Activated effector memory CD4-positive, alpha-beta T cell treated with Interleukin-2 at 50 U/mL for 16 hours (primary cell): ENCODE results near the gene MBD6.
"Not testable (repeated sequence)": the region's sequence is repeated elsewhere in the genome, so short reads cannot be mapped to it uniquely, and the experiment has no call there.

Experiments used
- DNase-seq: peaks from one replicate; pipeline ENCODE4 v3.0.0-alpha.2; 2020

The MBD6 gene

DNA sequence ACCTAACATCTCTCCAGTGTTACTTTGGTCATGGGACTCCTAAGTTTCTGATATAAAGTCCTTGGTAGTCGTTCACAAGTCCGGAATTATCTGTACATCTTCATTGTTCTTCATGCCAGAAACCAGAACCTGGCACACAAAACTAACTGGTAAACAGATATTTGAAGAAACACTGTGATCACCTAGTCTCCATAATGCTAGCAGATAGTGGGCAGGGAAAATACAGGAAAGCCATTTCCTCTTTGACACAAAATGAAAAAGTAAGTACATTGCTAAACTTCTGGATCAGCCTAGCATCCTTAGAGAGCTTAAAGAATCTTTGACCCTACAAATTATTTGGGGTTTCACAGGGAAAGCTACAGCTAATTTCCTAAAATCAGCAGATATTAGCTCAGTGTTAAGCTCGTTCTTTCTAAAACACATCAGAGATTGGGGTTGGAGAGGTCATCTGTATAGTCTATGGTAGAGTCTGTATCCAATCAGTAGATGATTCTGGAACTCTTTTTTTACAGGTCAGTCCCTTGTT, 7.2 kb upstream of the MBD6 start:
- no peak for DNase-seq

DNA sequence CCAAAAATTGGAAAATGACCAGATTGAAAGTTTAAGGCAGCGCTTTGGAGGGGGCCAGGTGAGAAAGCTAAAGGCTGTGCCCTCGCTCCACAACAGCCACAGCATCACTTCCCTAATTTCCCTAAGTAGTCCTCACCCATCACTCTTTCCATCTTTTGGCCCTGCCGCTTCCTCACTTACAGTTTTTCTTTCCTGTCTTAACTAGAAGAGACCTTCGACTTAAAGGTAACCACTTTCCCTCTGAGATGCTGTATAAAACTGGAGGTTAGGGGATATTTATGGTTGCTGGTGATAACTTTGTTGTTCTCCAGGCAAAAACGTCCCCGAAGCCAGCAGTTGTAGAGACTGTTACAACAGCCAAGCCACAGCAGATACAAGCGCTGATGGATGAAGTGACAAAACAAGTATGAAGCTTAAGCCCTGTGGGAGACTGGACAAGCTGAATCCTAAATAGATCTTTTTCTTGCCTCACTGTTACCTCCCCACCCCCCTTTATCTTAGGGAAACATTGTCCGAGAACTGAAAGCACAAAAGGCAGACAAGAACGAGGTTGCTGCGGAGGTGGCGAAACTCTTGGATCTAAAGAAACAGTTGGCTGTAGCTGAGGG, 6.6 kb upstream of the MBD6 start:
- DNase-seq, result no peak

DNA sequence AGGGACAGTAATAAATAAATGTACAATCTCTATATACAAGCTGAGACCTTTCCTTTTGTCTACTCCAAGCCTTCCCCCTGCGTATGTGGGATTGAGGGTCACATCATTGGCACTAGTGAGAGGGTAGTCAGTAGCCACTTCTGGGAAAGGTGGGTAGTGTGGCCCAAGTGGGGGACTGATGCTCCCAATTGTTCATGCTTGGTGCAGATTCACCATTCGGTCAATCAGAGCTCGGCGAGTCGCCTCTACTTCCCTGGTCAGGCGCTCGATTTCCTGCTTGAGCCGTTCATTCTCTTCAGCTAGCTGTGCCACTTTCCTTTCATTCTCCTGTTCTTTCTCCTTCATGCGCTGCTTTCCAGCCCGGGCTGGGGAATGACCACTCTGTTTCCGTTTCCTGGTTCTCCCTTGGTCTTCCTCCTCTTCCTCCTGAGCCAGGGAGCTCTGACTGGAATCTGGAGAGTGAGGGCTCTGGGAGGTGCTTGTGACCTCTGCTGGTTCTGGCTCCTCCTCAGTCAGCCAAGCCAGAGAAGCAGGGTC, 5.9 kb upstream of the MBD6 start:
- DNase-seq, result no peak

DNA sequence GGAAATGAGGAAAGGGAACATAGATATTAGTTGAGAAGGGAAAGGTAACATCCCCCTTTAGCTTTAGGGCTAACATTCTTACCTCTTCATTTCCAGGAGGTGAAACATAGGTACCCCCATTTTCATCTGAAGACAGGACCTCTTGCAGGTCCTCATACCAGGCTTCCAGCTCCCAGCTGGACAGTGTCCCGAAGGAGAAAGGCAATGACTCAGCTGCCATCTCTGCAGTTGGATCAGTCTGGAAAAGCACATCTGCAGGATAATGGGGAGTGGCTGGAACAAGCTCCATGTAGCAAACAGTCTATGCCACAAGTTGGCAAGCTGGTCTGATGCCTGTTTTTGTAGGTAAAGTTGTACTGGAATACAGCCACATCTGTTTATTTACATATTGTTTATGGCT, 5.4 kb upstream of the MBD6 start:
- no peak for DNase-seq

DNA sequence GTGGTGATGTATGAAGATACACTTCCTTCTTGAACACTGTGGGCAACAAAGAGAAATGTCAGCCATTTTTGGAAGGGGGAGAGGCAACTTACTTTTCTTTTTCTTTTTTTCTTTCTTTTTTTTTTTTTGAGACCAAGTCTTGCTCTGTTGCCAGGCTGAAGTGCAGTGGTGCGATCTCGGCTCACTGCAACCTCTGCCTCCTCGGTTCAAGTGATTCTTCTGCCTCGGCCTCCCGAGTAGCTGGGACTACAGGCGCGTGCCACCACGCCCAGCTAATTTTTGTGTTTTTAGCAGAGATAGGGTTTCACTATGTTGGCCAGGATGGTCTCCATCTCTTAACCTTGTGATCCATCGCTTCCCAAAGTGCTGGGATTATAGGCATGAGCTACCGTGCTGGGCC, 4.9 kb upstream of the MBD6 start:
- not testable (repeated sequence) for DNase-seq

DNA sequence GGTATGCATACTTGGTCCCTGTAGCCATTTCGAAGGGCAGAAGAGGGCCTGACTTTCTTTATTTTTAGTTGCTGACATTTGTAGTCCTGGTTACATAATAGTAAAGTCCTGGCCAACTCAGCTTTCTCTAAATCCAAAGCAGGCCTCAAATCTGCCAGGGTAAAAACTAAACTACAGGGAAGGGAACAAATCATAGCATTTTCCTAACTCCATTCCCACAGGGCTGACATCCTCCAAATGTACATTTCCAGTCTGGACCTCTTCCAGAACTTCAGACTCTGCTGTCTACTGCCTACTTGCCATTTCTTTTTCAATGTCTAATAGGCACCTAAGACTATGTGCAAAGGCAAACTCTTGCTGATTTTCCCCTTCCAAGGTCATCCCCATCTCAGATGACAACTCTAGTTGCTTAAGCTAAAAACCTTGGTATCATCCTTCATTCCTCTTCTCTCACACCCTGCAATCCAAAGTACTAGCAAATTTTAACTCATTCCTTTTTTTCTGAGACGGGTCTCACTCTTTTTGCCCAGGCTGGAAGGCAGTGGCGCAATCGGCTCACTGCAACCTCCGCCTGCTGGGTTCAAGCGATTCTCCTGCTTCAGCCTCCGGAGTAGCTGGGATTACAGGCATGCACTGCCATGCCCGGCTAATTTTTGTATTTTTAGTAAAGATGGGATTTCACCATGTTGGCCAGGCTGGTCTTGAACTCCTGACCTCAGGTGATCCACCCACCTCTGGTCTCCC, 4.3 kb upstream of the MBD6 start:
- no peak for DNase-seq

DNA sequence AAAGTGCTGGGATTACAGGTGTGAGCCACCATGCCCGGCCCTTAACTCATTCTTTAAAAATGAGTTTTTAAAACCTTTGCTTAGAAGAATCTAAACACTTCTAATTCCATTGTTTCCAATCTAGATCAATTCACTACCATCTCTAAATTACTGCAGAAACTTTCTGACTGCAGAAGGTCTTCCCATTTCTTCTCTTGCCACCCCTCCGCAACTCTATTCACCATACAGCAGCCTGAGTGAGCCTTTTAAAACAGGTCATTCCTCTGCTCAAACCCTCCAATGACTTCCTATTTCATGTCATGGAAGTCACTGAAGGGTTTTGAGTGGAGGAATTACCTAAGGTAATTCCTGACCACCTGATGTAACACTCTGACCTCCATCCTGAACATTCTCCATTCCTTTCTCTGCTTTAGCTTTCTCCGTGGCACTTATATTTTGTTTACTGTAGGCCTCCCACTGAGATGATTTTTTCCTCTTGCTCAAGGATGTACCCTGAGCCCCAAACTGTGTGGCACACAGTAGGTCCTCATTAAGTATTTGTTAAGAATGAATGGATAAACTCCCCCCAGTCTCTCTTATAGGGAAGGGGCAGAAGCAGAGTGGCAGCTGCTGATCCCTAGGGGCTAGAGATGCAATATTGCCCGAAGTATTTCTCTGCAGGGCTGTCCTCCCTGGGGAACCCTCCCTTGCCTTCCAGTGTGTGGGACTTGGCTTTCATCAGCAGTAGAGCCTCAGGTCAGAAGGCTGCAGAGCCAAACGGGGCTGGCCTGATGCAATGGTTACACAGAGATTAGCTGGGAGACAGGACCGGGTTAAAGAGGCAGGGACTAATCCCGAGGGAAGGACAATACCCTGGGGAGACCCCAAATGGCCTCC, 3.5 kb upstream of the MBD6 start:
- no peak for DNase-seq

DNA sequence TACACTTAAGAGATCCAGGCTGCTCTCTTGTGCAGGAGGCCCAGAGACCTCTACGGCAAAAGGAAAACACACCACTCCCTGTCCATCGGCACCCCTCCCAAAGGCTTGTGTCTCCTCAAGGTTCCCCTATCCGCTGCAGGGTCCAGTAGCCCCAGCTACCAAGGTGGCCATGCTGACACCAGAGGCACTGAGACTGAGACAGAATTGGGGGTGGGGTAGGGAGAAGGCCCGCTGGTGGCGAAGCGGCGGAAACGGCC, 2.9 kb upstream of the MBD6 start:
- DNase-seq, result no peak

DNA sequence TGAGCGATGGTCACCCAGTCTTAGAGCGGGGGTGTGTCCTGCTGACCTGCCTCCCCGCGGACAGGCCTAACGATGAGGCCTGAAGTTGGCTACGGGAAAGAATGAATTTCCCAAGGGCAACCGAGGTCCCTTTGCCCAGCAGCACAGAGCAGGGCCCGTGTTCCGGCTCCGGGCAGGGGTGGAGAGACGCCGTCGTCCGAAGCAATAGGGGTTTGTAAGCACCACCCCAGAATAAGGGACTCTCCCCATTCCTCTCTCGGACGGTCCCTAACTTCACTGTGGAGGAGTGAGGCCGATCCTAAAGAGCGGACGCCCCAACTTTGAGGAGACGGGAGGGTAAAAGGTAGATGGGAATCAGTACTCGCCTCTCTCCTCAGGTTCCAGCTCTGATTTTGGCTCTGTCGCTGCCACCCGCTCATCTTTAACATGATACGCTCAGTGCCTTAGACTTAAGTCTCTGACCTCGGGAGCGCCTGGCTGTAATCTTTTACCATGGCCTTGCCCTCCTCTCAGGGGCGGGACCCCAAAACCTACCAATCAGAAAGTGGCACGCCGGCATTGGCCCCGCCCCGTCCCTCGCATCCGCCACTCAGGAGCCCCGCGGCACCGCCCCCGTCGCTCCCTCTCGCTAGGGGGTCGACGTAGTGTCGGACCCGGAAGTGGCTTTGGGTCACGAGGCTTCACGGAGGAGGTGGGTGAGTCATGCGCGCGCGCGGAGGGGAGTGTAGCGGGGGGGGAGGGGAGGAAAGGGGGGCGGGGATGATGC, 2.4 kb upstream of the MBD6 start, which contains the start of gene DDIT3:
TSS of gene DDIT3 (minus strand) at position 462 of the 766 bp plus-strand sequence. CDS start 3,108 bp downstream, outside the sequence.
- peak; percentile 99 for DNase-seq

DNA sequence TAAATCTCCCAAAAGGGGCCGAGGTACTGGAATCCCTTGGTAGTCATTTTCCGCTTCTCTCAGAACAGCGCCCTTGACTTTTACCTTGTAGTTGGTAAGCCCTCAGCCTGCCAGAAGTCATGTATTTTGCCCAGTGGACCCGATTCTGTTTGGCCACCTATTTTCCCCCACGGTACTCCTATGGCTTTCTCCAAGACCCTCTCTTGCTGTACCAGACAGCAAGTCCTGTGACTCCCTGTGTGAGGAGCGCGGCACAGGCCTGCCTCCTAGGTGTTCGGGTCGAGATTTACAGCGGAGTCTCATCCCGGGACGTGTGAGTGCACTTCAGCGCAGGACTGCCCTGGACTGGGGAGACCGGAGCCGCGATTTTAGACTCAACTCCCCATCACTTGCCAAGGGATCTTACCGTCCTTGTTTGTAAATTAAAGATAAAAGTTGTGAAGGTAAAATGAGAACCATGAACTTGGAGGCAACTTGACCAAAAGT, 1.1 kb upstream of the MBD6 start:
- no peak for DNase-seq

DNA sequence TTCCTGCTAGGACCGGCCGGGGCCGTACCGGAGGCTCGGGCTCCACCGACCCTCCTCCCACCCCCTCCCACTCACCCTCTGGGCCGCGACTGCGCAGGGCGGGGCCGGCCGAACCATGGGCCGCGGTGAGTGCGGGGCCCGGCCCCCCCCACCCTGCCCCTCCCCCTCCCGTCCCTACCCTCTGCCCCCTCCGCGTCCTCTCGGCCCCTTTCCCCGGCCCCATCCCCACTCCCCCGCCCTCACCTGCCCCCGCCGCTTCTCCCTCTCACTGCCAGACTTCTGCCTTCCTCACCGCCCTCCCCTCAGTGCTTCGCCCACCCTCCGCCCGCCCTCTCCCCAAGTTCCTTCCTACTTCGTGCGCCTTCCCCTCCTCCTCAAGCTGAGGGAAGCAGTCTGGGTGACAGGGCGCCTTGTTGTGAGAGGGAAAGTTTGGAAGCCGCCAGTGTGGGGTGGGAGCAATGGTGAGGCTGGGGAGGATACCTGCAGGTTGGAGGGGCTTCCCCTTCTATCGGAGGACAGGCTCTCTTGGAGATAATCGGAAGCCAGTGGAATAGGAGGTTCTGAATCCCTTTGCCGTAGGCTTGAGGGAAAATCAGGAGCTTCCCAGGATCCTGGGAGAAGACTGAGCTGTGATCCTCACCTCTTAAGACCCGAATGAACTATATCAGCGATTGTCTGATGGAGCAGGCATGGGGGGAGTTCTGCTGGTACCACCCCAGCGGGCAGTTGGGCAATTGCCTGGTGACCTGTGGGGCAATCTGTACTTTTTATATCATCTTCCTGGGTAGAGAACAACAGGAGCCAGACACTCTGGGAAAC, 472 bp downstream of the MBD6 start:
- DNase-seq, result peak; percentile 28

DNA sequence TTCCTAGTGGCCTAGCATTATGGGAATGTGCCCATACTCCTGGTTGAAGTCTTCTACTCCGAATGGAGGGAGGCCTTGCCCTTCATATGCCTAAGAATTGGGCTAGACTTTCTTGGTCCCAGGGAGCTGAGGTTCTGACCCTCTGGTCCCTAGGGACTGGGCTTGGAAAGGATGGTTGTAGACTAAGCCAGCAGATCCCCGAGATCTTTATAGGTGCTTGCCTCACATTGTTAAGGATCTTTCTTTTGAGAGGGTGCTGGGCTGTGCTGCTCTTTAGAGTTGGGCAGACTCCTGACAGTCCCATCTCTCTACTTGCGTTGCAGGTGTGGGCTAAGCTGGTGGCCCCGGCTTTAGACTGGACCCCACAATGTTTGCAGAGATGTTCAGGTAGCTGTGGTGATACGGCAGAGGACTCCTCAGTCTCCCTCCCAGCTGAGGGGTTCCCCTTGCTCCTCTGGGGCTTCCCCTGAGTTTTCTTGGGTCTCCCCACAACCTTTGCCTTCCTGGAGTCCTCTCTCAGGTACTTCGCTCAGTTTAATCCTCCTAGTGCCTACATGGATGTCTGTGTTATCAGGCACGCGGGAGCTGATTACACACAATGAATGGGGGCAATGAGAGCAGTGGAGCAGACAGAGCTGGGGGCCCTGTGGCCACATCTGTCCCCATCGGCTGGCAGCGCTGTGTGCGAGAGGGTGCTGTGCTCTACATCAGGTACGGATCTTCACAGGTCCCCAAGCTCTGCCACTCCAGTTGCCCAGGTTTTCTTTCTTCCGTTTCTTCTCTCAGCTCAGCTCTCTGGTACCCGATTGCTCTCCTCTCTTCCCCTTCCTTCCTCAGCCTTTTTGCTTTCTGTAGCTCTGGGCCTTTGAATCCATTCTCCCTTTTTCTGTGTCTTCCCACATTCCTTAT, 1.3 kb downstream of the MBD6 start:
- DNase-seq, result no peak

DNA sequence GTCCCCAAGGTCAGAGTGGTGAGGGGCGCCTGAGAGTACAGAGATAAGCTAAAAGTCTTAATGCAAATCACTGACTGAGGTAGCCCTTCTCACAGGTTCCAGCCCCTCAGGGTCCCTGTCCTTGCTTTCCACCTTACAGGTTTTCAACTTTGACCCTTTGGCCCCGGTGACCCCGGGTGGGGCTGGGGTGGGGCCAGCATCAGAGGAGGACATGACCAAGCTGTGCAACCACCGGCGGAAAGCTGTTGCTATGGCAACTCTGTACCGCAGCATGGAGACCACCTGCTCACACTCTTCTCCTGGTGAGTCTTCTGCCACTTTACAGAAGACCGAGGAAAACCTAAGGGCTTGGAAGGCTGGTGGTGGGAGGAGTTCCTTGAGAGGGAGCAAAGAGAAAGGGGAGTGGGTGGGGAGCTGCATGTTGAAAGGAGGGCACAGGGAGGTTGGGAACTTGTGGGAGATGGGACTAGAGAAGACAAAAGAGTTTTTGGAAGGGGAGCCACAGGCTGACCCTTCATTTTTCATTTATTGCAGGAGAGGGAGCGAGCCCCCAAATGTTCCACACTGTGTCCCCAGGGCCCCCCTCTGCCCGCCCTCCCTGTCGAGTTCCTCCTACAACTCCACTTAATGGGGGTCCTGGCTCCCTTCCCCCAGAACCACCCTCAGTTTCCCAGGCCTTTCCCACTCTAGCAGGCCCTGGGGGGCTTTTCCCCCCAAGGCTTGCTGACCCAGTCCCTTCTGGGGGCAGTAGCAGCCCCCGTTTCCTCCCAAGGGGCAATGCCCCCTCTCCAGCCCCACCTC, 2.4 kb downstream of the MBD6 start:
- DNase-seq, result no peak

DNA sequence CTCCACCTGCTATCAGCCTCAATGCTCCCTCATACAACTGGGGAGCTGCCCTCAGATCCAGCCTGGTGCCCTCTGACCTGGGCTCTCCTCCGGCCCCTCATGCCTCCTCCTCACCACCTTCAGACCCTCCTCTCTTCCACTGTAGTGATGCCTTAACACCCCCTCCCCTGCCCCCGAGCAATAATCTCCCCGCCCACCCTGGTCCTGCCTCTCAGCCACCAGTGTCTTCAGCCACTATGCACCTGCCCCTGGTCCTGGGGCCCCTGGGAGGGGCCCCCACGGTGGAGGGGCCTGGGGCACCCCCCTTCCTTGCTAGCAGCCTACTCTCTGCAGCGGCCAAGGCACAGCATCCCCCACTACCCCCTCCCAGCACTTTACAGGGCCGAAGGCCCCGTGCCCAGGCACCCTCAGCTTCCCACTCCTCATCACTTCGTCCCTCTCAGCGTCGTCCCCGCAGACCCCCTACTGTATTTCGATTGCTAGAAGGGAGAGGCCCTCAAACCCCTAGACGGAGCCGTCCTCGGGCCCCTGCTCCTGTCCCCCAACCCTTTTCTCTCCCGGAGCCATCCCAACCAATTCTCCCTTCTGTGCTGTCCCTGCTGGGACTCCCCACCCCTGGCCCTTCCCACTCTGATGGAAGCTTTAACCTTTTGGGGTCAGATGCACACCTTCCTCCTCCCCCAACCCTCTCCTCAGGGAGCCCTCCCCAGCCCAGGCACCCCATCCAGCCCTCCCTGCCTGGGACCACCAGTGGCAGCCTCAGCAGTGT, 3.2 kb downstream of the MBD6 start:
- no peak for DNase-seq

DNA sequence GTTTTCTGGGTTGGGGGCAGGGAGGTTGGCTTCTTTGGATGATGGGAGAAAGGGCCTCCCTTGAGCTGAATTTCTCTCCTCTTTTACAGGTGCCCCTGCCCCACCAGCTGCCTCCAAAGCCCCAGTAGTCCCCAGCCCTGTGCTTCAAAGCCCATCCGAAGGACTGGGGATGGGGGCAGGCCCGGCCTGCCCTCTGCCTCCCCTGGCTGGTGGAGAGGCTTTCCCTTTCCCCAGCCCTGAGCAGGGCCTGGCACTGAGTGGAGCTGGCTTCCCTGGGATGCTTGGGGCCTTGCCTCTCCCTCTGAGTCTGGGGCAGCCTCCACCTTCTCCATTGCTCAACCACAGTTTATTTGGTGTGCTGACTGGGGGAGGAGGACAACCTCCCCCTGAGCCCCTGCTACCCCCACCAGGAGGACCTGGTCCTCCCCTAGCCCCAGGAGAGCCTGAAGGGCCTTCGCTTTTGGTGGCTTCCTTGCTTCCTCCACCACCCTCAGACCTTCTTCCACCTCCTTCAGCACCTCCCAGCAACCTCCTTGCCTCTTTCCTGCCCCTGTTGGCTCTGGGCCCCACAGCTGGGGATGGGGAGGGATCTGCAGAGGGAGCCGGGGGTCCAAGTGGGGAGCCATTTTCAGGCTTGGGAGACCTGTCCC, 4.0 kb downstream of the MBD6 start:
- no peak for DNase-seq

DNA sequence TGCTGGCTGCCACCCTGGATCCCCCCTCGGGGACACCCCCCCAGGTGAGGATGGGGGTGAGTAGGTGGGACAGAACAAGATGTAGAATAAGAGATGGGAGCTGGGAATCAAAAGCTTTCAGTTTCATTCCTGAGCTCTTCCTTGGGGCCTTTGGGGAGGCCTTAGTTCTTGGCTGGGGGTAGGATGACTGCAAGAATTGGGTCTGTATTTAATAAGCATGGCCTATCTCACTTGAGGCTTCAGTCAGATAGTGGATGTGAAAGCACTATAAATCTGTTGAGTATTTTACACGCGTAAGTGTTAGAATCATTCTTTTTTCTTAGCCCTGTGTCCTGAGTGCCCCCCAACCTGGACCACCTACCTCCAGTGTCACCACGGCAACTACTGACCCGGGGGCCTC, 4.6 kb downstream of the MBD6 start:
- no peak for DNase-seq

DNA sequence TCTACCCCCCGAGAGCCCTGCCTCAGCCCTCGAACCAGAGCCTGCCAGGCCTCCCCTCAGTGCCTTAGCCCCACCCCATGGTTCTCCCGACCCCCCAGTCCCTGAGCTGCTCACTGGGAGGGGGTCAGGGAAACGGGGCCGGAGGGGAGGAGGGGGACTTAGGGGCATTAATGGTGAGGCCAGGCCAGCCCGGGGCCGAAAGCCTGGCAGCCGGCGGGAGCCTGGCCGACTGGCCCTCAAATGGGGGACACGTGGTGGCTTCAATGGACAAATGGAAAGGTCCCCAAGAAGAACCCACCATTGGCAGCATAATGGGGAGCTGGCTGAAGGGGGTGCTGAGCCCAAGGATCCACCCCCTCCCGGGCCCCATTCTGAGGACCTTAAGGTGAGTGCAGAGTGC, 5.6 kb downstream of the MBD6 start:
- no peak for DNase-seq

DNA sequence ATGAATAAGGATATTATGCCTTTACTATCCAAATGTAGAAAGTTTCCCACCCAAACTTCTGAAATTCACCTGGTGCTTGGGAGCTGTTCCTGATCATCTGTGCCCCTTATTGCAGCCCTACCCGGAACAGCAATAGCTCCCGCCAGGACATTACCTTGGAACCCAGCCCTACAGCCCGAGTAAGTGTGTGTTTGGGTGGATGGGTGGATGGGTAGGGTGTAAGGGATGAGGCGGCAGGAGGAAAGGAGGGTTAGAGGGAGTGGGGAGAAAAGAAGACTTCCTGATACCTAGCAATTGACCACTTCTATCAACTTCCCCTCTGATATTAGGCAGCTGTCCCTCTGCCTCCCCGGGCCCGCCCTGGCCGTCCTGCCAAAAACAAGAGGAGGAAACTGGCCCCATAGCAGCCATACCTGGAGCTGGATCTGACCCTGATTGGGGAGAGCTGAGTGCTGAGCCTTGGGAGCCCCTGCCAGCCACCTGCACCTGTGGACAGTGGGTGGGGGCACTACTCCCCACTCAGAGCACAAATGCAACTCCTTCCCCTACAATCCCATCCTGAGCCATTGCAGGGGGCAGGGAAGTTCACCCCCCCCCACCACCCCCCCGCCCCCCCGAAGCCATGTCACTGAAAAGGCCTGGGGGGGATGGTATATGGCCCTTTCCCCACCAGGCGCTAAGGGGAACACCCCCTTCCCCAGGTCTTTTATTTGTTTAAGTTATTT, 6.4 kb downstream of the MBD6 start:
- no peak for DNase-seq
